PC-3 (cell line): Measurements from ENCODE around the gene P2RY1.

Source experiments
- EZH2 ChIP-seq: fragments of 300-600 bp; sonication (generic); IDR thresholded peaks from one replicate; pipeline ENCODE4 v1.6.1; 2017; ENCODE audit warnings: antibody characterized with exemption, mild to moderate bottlenecking, low read length; ENCODE audit not compliant: unreplicated experiment
- TF ChIP-seq, protein P1 (sequence below): fragments of 300-600 bp; sonication (generic); conservative IDR thresholded peaks from 2 replicates; pipeline ENCODE4 v1.5.1; 2017; ENCODE audit warnings: antibody characterized with exemption, low read depth, mild to moderate bottlenecking, low read length

DNA sequence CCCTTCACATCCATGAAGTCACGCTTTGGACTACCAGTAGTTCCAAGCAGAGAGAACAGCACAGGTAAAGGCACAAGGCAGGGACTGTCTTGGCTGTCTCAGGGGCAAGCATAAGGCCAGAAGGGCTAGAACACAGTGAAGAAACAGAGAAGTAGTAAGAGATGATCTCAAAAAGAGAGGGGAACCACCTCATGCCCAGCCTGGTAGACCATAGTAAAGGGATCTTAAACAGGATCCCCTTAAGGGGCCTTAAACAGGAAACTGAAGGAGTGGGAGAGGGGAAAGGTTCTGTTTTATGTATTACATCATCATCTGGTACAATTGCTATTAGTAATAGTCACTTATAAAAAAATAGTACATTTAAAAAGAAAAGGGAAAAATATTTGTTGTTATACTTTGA is 25.8 kb downstream of the P2RY1 start:
- TF ChIP-seq, protein P1, sequence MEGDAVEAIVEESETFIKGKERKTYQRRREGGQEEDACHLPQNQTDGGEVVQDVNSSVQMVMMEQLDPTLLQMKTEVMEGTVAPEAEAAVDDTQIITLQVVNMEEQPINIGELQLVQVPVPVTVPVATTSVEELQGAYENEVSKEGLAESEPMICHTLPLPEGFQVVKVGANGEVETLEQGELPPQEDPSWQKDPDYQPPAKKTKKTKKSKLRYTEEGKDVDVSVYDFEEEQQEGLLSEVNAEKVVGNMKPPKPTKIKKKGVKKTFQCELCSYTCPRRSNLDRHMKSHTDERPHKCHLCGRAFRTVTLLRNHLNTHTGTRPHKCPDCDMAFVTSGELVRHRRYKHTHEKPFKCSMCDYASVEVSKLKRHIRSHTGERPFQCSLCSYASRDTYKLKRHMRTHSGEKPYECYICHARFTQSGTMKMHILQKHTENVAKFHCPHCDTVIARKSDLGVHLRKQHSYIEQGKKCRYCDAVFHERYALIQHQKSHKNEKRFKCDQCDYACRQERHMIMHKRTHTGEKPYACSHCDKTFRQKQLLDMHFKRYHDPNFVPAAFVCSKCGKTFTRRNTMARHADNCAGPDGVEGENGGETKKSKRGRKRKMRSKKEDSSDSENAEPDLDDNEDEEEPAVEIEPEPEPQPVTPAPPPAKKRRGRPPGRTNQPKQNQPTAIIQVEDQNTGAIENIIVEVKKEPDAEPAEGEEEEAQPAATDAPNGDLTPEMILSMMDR: no peak
- no peak for TF ChIP-seq EZH2
